H9 (cell line): ENCODE data around the gene BRF1. TPM values are rescaled to one million over a fixed set of nuclear protein-coding genes. Genes with fewer than 3 reads are reported as not detected.

Source experiments
- DNase-seq: peaks from one replicate; pipeline ENCODE4 v3.0.0-alpha.2; 2017
- H2AFZ ChIP-seq: one replicate; pipeline ENCODE4 v1.6.1; 2013; ENCODE audit warnings: mild to moderate bottlenecking, low read length, control low read depth, moderate library complexity
- H2AK5ac ChIP-seq: 2 replicates; pipeline ENCODE4 v1.6.1; 2013; ENCODE audit warnings: low read length, control low read depth, mixed read lengths; ENCODE audit not compliant: insufficient read length
- H2BK120ac ChIP-seq: one replicate; pipeline ENCODE4 v1.6.1; 2013; ENCODE audit warnings: low read depth, mild to moderate bottlenecking, low read length, control low read depth, inconsistent platforms; ENCODE audit not compliant: poor library complexity, severe bottlenecking
- H2BK12ac ChIP-seq: 2 replicates; pipeline ENCODE4 v1.6.1; 2013; ENCODE audit warnings: low read length, control low read depth, mixed read lengths, low read depth; ENCODE audit not compliant: insufficient read length
- H2BK15ac ChIP-seq: 2 replicates; pipeline ENCODE4 v1.6.1; 2013; ENCODE audit warnings: low read depth, low read length, control low read depth
- H2BK20ac ChIP-seq: one replicate; pipeline ENCODE4 v1.6.1; 2013; ENCODE audit warnings: low read depth, mild to moderate bottlenecking, low read length, control low read depth, inconsistent platforms; ENCODE audit not compliant: poor library complexity, severe bottlenecking
- H2BK5ac ChIP-seq: 2 replicates; pipeline ENCODE4 v1.6.1; 2013; ENCODE audit warnings: low read length, control low read depth, mixed read lengths; ENCODE audit not compliant: insufficient read length
- H3K14ac ChIP-seq: 2 replicates; pipeline ENCODE4 v1.6.1; 2013; ENCODE audit warnings: low read length, control low read depth; ENCODE audit not compliant: insufficient read depth
- H3K18ac ChIP-seq: 2 replicates; pipeline ENCODE4 v1.6.1; 2013; ENCODE audit warnings: low read depth, mild to moderate bottlenecking, mixed read lengths, low read length, control low read depth; ENCODE audit not compliant: insufficient read length
- H3K23ac ChIP-seq: 2 replicates; pipeline ENCODE4 v1.6.1; 2013; ENCODE audit warnings: low read length, control low read depth, mixed read lengths, low read depth; ENCODE audit not compliant: insufficient read length
- H3K23me2 ChIP-seq: 2 replicates; pipeline ENCODE4 v1.6.1; 2013; ENCODE audit warnings: low read depth, mild to moderate bottlenecking, mixed read lengths, low read length, control low read depth; ENCODE audit not compliant: insufficient read length, poor library complexity, severe bottlenecking
- H3K27ac ChIP-seq: 2 replicates; pipeline ENCODE4 v1.5.1; 2013; ENCODE audit warnings: low read length, control low read depth, mixed read lengths, low read depth; ENCODE audit not compliant: insufficient read length
- H3K27me3 ChIP-seq: 2 replicates; pipeline ENCODE4 v1.6.1; 2013; ENCODE audit warnings: low read length, control low read depth, inconsistent platforms; ENCODE audit not compliant: insufficient read depth
- H3K4ac ChIP-seq: 2 replicates; pipeline ENCODE4 v1.6.1; 2013; ENCODE audit warnings: low read depth, mild to moderate bottlenecking, control low read depth, inconsistent platforms, low read length, moderate library complexity
- H3K4me1 ChIP-seq: 2 replicates; pipeline ENCODE4 v1.6.1; 2013; ENCODE audit warnings: low read length, control low read depth, inconsistent platforms; ENCODE audit not compliant: insufficient read depth
- H3K4me2 ChIP-seq: 2 replicates; pipeline ENCODE4 v1.6.1; 2013; ENCODE audit warnings: low read length, control low read depth, mixed read lengths; ENCODE audit not compliant: insufficient read length, insufficient read depth
- H3K56ac ChIP-seq: 2 replicates; pipeline ENCODE4 v1.6.1; 2013; ENCODE audit warnings: low read depth, mild to moderate bottlenecking, mixed read lengths, low read length, control low read depth; ENCODE audit not compliant: insufficient read length
- H3K79me1 ChIP-seq: 2 replicates; pipeline ENCODE4 v1.6.1; 2013; ENCODE audit warnings: low read depth, mild to moderate bottlenecking, moderate library complexity, low read length, control low read depth, inconsistent platforms; ENCODE audit not compliant: insufficient read depth, poor library complexity, severe bottlenecking
- H3K79me2 ChIP-seq: 2 replicates; pipeline ENCODE4 v1.6.1; 2013; ENCODE audit warnings: low read length, control low read depth, inconsistent platforms; ENCODE audit not compliant: insufficient read depth
- H3K9ac ChIP-seq: 2 replicates; pipeline ENCODE4 v1.6.1; 2013; ENCODE audit warnings: low read length, control low read depth, mixed read lengths; ENCODE audit not compliant: insufficient read length; ENCODE audit errors: extremely low read depth
- H3K9me3 ChIP-seq: one replicate; pipeline ENCODE4 v1.6.1; 2013; ENCODE audit warnings: low read depth, low read length, inconsistent platforms; ENCODE audit not compliant: control insufficient read depth
- H3T11ph ChIP-seq: one replicate; pipeline ENCODE4 v1.6.1; 2013; ENCODE audit warnings: mild to moderate bottlenecking, low read length, control low read depth, inconsistent platforms
- H4K20me1 ChIP-seq: one replicate; pipeline ENCODE4 v1.6.1; 2013; ENCODE audit not compliant: control insufficient read depth, insufficient read length, insufficient read depth
- H4K5ac ChIP-seq: 2 replicates; pipeline ENCODE4 v1.6.1; 2013; ENCODE audit warnings: low read depth, mild to moderate bottlenecking, mixed read lengths, low read length, control low read depth; ENCODE audit not compliant: insufficient read length
- H4K8ac ChIP-seq: replicated peaks from 2 replicates; pipeline ENCODE4 v1.6.1; 2013; ENCODE audit warnings: low read length, control low read depth, mixed read lengths, low read depth; ENCODE audit not compliant: insufficient read length
- H4K91ac ChIP-seq: 2 replicates; pipeline ENCODE4 v1.6.1; 2013; ENCODE audit warnings: low read depth, mild to moderate bottlenecking, moderate library complexity, mixed read lengths, low read length, control low read depth; ENCODE audit not compliant: insufficient read length
- H3K27ac Mint-ChIP-seq, 3 experiments: 2 replicates in 2 of 3; 3 replicates in 1 of 3; pipeline ENCODE4 v1.8.0; 2020 to 2021; ENCODE audit warnings: mixed read lengths in 3 of 3, mild to moderate bottlenecking in 1 of 3, moderate library complexity in 1 of 3
- H3K27me3 Mint-ChIP-seq: 2 replicates; pipeline ENCODE4 v1.8.0; 2021; ENCODE audit warnings: low read depth, mild to moderate bottlenecking, moderate library complexity, mixed read lengths
- H3K36me3 Mint-ChIP-seq, 3 experiments: 2 replicates in 2 of 3; 3 replicates in 1 of 3; pipeline ENCODE4 v1.8.0; 2020 to 2021; ENCODE audit warnings: low read depth in 3 of 3, mixed read lengths in 3 of 3; ENCODE audit not compliant: insufficient read depth in 1 of 3
- H3K4me1 Mint-ChIP-seq, 2 experiments: 2 replicates each; pipeline ENCODE4 v1.8.0; 2020; ENCODE audit warnings: mixed read lengths in 2 of 2
- H3K4me3 Mint-ChIP-seq, 2 experiments: 2 replicates in 1 of 2; 3 replicates in 1 of 2; pipeline ENCODE4 v1.8.0; 2020 to 2021; ENCODE audit warnings: mild to moderate bottlenecking in 2 of 2, mixed read lengths in 2 of 2, moderate library complexity in 1 of 2
- H3K9me3 Mint-ChIP-seq, 2 experiments: 2 replicates in 1 of 2; 3 replicates in 1 of 2; pipeline ENCODE4 v1.8.0; 2020; ENCODE audit warnings: mild to moderate bottlenecking in 2 of 2, mixed read lengths in 2 of 2, moderate library complexity in 1 of 2
- WGBS: extraction: QIAGEN DNeasy Blood & Tissue Kit; methylation state at CpG from one replicate; pipeline ENCODE4 v1.1.7; 2013; ENCODE audit warnings: missing lambda C conversion rate, low lambda C conversion rate, mixed read lengths; ENCODE audit not compliant: insufficient read length; ENCODE audit errors: extremely low coverage; 5-methylcytosine and 5-hydroxymethylcytosine counted together
- total RNA-seq: library from RNA; stranded (reverse); gene quantifications from 2 replicates; pipeline ENCODE4 v1.2.1, GENCODE V29; 2021
- TF ChIP-seq, protein P1 (sequence below): fragments of 200-600 bp; sonication (generic); conservative IDR thresholded peaks from 3 replicates; pipeline ENCODE4 v1.8.0; 2021; ENCODE audit warnings: antibody characterized with exemption, mild to moderate bottlenecking

BRF1 gene
- total RNA-seq, 1 experiment from 2014 or later: 28.3 TPM

DNA sequence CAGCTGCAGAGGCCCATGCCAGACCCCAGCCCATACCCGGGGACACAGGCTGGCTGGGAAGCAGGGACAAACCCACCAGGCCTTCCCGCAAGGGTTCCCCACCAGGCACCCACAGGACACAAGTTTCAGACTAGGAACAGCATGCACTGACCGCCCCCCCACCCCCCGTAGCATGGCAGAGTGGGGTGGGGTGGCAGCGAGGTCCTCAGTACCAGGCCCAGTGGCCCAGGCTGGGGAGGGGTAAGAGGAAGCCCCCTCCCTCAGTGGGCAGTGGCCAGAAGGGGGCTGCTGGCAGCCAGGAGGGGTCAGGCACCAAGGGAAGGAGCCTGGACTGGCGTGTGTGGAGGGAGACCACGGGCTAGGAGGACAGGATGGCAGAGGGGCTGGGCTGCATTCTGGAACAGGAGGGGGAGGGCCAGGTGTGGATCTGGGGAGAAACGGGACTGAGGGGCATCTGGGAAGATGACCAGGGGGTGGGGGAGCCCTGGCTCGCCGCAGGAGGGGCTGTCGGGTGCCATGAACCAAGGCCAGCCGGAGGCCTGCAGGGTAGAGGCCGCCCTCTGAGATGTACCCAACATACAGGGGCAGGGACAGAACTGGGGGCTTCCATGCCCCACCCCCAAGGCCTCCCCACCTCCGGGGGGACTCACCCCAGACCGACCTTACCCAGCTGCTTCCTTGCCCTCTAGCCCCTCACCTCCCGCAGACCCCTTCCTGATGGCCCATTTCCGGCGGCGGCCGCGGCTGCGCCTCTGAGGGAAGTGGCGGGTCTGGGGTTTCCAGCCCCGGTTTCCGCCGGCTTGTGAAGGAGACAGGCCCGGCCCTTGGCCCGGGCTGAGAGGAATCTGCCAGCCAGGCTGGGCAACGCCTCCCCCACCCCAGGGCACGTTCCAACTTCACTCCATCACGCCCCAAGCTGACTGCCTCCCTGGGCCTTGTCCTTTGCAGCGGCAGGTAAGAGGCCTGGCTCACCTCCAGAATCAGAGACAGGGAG, 126.6 kb downstream of the BRF1 start:
- H3T11ph ChIP-seq: no peak overlapping the region
- Mint-ChIP-seq H3K4me1 (peaks cover 10 to 14% of the 10 kb centered on the region in 2 experiments), H3K4me3 (no peak overlapping the region), H3K27ac (peak overlapping the region in 1 of 3 experiments; percentile 55; a peak in 1 of 7 replicates), H3K9me3 (no peaks in the 10 kb centered on the region), H3K36me3 (no peaks in the 10 kb centered on the region), H3K27me3 (peaks cover 11% of the 10 kb centered on the region)
- H3K79me1 ChIP-seq: no peaks in the 10 kb centered on the region
- H3K4ac ChIP-seq: no peak overlapping the region
- no peak overlapping the region for H4K91ac ChIP-seq
- no peak overlapping the region for H4K8ac ChIP-seq
- no peak overlapping the region for H2BK15ac ChIP-seq
- H2AK5ac ChIP-seq: no peak overlapping the region
- H2BK120ac ChIP-seq: no peak overlapping the region
- WGBS: no CpG with 5 or more reads among the region's 32 CpGs
- no peaks in the 10 kb centered on the region for H3K79me2 ChIP-seq
- no peak overlapping the region for H2BK5ac ChIP-seq
- no peaks in the 10 kb centered on the region; the same call in 1 of the 2 replicates for H3K27me3 ChIP-seq
- H3K14ac ChIP-seq: no peak overlapping the region
- no peak overlapping the region for H2AFZ ChIP-seq
- H3K4me2 ChIP-seq: no peak overlapping the region
- no peak overlapping the region for H2BK12ac ChIP-seq
- DNase-seq: no peak
- H3K9me3 ChIP-seq: no peaks in the 10 kb centered on the region
- TF ChIP-seq, protein P1, sequence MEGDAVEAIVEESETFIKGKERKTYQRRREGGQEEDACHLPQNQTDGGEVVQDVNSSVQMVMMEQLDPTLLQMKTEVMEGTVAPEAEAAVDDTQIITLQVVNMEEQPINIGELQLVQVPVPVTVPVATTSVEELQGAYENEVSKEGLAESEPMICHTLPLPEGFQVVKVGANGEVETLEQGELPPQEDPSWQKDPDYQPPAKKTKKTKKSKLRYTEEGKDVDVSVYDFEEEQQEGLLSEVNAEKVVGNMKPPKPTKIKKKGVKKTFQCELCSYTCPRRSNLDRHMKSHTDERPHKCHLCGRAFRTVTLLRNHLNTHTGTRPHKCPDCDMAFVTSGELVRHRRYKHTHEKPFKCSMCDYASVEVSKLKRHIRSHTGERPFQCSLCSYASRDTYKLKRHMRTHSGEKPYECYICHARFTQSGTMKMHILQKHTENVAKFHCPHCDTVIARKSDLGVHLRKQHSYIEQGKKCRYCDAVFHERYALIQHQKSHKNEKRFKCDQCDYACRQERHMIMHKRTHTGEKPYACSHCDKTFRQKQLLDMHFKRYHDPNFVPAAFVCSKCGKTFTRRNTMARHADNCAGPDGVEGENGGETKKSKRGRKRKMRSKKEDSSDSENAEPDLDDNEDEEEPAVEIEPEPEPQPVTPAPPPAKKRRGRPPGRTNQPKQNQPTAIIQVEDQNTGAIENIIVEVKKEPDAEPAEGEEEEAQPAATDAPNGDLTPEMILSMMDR: no peak
- no peak overlapping the region for H3K18ac ChIP-seq
- H3K23ac ChIP-seq: no peak overlapping the region
- H3K4me1 ChIP-seq: no peaks in the 10 kb centered on the region
- H2BK20ac ChIP-seq: no peak overlapping the region
- no peaks in the 10 kb centered on the region for H3K23me2 ChIP-seq
- no peak overlapping the region for H4K5ac ChIP-seq
- H3K27ac ChIP-seq: no peak overlapping the region
- H3K9ac ChIP-seq: no peak overlapping the region
- no peak overlapping the region for H3K56ac ChIP-seq
- H4K20me1 ChIP-seq: no peaks in the 10 kb centered on the region
